GM19099 (cell line): ENCODE data around the gene MC5R.

Experiments used
- POLR2A ChIP-seq: IDR thresholded peaks from 3 replicates; pipeline ENCODE4 v1.6.1; 2011; ENCODE audit warnings: low read depth; ENCODE audit not compliant: insufficient read length; ENCODE audit errors: extremely low read depth

MC5R gene

GRCh38 chr18:13813271-13813849 lies 10.6 kb upstream of the MC5R start:
- no peak for TF ChIP-seq POLR2A

DNA sequence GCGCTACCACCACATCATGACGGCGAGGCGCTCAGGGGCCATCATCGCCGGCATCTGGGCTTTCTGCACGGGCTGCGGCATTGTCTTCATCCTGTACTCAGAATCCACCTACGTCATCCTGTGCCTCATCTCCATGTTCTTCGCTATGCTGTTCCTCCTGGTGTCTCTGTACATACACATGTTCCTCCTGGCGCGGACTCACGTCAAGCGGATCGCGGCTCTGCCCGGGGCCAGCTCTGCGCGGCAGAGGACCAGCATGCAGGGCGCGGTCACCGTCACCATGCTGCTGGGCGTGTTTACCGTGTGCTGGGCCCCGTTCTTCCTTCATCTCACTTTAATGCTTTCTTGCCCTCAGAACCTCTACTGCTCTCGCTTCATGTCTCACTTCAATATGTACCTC lies 2.3 kb downstream of the MC5R start:
- no peak for TF ChIP-seq POLR2A

GRCh38 chr18:13831864-13832508 lies 8.0 kb downstream of the MC5R start:
- no peak for TF ChIP-seq POLR2A

GRCh38 chr18:13834496-13835015 lies 10.6 kb downstream of the MC5R start:
- no peak for TF ChIP-seq POLR2A

DNA sequence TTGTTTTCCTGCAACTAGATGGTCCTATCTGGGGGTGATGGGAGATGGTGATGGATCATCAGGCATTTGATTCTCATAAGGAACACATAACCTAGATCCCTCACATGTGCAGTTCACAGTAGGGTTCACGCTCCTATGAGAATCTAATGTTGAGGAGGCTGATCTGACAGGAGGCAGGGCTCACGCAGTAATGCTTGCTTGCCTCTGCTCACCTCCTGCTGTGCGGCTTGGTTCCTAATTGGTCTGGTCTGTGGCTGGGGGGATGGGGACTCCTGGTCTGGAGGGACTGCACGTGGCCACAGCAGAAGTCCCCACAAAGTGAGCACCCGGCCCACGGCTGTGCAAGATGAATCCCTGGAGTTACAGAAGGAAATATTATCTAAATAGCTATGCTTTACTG lies 11.3 kb downstream of the MC5R start:
- no peak for TF ChIP-seq POLR2A

- TF ChIP-seq POLR2A = no peak
These were observed 12.6 kb downstream of the MC5R start for GRCh38 chr18:13836559-13836958.

DNA sequence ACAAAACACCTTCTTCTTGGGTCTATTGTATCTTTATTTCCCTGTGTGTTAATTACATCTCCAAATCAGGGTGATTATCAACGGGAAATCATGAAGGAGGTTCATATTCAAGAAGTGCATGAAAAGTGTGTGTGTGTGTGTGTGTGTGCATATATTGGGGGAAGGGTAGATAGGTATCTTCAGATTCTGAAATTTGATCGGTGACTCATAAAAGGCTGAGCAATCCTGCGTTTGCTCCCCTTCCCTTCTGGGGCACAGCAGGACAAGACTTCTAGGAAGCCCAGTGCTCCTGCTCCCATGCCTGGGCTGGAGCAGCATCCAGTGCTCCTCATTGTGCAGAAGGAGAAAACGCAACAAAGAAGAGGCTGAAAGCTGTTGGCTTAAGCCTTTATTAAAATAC lies 25.8 kb downstream of the MC5R start:
- no peak for TF ChIP-seq POLR2A

DNA sequence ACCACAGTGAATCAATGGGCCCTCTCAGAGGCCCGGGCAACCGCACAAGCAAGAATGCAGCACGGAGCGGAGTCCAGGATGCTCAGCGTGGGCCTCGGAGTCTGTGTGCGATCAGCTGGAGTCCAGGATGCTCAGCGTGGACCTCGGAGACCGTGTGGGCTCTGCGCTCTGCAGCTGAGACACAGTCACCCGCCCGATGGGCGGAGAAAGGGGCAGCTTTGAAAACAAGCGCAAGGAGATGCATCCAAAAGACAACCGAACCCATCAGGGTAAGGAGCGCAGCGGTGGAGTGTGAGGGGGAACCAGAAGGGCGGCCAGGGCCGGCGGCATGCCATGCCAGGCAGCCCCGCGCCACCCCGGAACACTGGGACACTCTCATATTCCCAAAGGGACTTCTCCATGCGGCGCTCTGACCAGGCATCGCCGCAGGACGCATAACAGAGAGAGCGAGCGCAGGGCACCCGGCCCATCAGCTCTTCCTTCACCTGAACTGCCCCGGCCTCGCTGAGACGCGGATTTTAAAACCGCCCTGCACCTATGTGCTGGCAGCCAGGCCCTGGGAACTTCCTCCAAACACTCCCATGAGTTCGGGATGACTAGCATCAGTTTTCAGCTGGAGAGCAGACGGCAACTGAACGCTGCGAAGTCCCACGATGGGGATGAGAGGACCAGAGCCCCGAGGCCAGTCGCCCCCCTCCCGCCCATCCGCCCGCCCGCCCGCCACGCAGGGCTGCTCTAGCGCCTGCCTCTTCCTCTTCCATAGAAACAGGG lies 44.7 kb downstream of the MC5R start:
- TF ChIP-seq POLR2A = no peak

DNA sequence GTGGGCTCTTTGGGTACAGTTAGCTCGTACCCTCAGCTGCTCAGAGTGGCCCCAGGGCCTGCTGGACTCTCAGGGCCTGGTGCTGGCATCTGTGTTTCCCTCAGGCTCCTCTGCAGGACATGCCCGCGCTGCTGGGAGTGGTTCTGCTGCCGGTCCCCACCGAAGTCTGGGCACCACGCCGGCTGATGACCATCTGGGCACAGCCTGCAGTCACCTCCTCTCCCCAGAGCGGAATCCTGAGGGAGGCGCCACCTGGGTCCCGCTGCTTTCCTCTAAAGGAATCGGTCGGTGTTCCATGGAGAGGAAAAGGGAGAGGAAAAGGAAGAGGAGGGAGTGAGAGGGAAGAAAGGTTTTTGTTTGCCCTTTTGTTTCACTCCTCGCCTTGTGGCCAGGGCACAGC lies 47.8 kb downstream of the MC5R start:
- no peak for TF ChIP-seq POLR2A

DNA sequence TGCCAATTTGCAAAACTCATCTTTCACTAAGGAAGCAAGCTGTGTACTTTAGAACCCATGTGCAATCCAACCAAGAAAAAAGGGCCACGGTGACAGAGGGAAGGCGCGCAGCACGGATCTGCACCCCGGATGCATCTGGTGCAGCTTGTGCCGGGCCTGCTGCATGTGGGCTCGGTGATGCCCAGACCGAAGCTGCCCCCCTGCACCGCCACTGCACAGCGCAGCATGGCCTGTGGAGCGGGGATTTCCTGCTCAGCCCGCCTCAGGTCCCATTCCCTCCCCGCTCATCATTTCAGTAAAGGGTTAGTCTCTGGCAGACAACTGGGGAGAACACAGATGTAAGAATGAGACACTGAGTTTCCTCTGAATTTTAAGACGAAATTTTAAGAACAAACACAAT lies 48.4 kb downstream of the MC5R start:
- no peak for TF ChIP-seq POLR2A

DNA sequence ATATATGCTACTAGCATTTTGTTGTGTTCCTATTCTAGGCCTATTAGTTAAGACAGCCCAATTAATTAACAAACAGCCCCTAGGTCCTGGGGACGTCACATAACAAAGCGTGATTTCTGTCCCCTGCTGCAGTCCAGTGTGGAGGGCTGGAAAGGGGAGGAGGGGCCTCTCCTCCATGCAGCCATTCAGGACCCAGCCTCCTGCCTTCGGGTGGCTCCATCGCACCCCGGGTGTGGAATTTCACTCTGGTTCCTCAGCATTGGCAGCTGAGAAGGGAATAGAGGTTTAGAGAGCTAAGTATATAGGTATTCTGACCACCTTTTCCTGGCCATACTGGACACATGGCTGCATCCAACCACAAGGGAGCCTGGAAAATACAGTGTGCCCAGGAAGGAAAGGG lies 49.0 kb downstream of the MC5R start:
- TF ChIP-seq POLR2A = no peak

- TF ChIP-seq POLR2A = no peak
These were observed 50.6 kb downstream of the MC5R start for GRCh38 chr18:13874558-13874957.
